Osteoblast (primary cell): ENCODE data around the gene UIMC1. TPM values are rescaled to one million over a fixed set of nuclear protein-coding genes. Genes with fewer than 3 reads are reported as not detected.

ENCODE experiments used
- DNase-seq: peaks from one replicate; pipeline ENCODE4 v3.0.0; 2011; ENCODE audit warnings: low spot score, mixed read lengths; ENCODE audit not compliant: insufficient read length; ENCODE audit errors: missing footprints
- H2AFZ ChIP-seq: 2 replicates; pipeline ENCODE4 v1.6.0; 2011; ENCODE audit warnings: mild to moderate bottlenecking, low read length
- H3K27ac ChIP-seq: 2 replicates; pipeline ENCODE4 v1.5.1; 2011; ENCODE audit warnings: mild to moderate bottlenecking, low read depth, low read length, moderate library complexity
- H3K27me3 ChIP-seq: 2 replicates; pipeline ENCODE4 v1.6.0; 2012; ENCODE audit warnings: mild to moderate bottlenecking, control low read depth, inconsistent platforms, low read length, moderate library complexity; ENCODE audit not compliant: insufficient read depth
- H3K36me3 ChIP-seq: 2 replicates; pipeline ENCODE4 v1.5.1; 2011; ENCODE audit warnings: mild to moderate bottlenecking, low read length, control low read depth, moderate library complexity; ENCODE audit not compliant: insufficient read depth
- H3K4me1 ChIP-seq: 2 replicates; pipeline ENCODE4 v1.5.1; 2011; ENCODE audit warnings: mild to moderate bottlenecking, low read length, control low read depth, moderate library complexity; ENCODE audit not compliant: insufficient read depth
- H3K4me2 ChIP-seq: 2 replicates; pipeline ENCODE4 v1.6.0; 2011; ENCODE audit warnings: mild to moderate bottlenecking, low read length; ENCODE audit not compliant: insufficient read depth
- H3K4me3 ChIP-seq: fragments of 200-600 bp; sonication (generic); 3 replicates; pipeline ENCODE4 v1.5.1; 2012; ENCODE audit warnings: mild to moderate bottlenecking, low read length, inconsistent platforms; ENCODE audit not compliant: insufficient read depth
- H3K79me2 ChIP-seq: 2 replicates; pipeline ENCODE4 v1.6.0; 2012; ENCODE audit warnings: mild to moderate bottlenecking, low read length, control low read depth, inconsistent platforms; ENCODE audit not compliant: insufficient read depth
- H3K9me3 ChIP-seq: 2 replicates; pipeline ENCODE4 v1.5.1; 2011; ENCODE audit warnings: low read depth, low read length, control low read depth
- H4K20me1 ChIP-seq: 2 replicates; pipeline ENCODE4 v1.6.0; 2012; ENCODE audit warnings: mild to moderate bottlenecking, low read length, control low read depth; ENCODE audit not compliant: insufficient read depth
- CTCF ChIP-seq: IDR thresholded peaks from 2 replicates; pipeline ENCODE4 v1.5.1; 2011; ENCODE audit warnings: mild to moderate bottlenecking, low read depth, low read length, moderate library complexity; ENCODE audit errors: extremely low read depth
- total RNA-seq: library from RNA; depleted of rRNA; stranded (reverse); fragments of >200 nt; gene quantifications from 2 replicates; pipeline ENCODE4 v1.2.3, GENCODE V29; 2012

UIMC1 gene
- total RNA-seq, 1 donor = 40.9 TPM

GRCh38 chr5:176918613-176919012, 88.0 kb downstream of the UIMC1 start:
- Histone ChIP-seq H3K4me2 (no peak overlapping the region), H3K27ac (no peak overlapping the region), H3K36me3 (no peaks in the 10 kb centered on the region), H3K27me3 (no peaks in the 10 kb centered on the region), H3K79me2 (no peaks in the 10 kb centered on the region), H3K4me3 (no peak overlapping the region), H3K4me1 (no peaks in the 10 kb centered on the region), H3K9me3 (no peaks in the 10 kb centered on the region), H4K20me1 (peaks cover 2% of the 10 kb centered on the region), H2AFZ (no peak overlapping the region)
- TF ChIP-seq CTCF = no peak
- DNase-seq = peak; percentile 21

DNA sequence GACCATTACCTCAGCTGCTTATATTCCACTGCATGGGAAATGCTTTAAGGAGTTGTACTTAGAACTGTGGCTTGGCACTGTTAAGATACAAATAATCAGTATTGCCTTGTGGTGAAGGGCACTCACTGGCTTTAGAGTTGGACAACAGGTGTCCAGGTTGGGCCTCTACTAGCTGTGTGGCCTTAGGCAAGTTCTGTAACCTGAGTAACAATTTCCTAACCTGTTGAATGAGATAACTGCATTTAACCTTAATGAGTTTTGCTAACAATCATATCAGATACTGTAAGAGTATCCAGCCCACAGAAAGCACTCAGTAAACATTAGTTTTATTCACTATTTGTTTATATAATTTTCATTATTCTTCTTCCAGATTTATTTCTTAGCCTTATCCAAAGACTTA, 90.2 kb downstream of the UIMC1 start:
- Histone ChIP-seq H3K27me3 (no peaks in the 10 kb centered on the region), H3K27ac (no peak overlapping the region), H3K4me3 (no peak overlapping the region), H3K4me1 (no peaks in the 10 kb centered on the region), H3K4me2 (no peak overlapping the region), H3K36me3 (no peaks in the 10 kb centered on the region), H3K9me3 (no peaks in the 10 kb centered on the region), H2AFZ (no peak overlapping the region), H3K79me2 (no peaks in the 10 kb centered on the region), H4K20me1 (peaks cover 7% of the 10 kb centered on the region)
- DNase-seq = no peak
- no peak for TF ChIP-seq CTCF

DNA sequence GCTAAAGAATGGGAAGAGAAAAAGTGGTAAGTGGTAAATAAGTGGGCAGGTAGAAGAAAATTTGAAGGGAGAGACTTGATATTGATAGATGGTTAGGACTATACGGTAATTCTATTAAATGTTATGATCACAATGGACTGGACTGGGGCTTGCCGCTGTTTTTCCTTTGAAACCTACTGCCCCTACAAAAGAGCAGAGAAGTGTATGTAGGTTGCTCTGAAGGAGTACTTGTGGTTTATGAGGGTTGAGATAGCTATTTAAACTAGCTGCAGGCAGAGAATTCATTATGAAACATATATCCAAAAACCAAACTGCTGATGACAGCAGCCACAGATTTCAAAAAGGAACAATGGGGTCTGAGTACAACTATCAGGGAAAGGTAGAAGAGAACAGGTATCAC, 90.7 kb downstream of the UIMC1 start:
- no peak overlapping the region for H2AFZ ChIP-seq
- no peaks in the 10 kb centered on the region for H3K36me3 ChIP-seq
- no peaks in the 10 kb centered on the region for H3K27me3 ChIP-seq
- no peaks in the 10 kb centered on the region for H3K9me3 ChIP-seq
- no peaks in the 10 kb centered on the region for H3K79me2 ChIP-seq
- DNase-seq = no peak
- peaks cover 7% of the 10 kb centered on the region for H4K20me1 ChIP-seq
- H3K4me2 ChIP-seq = no peak overlapping the region
- no peak for TF ChIP-seq CTCF
- H3K4me3 ChIP-seq = no peak overlapping the region
- no peak overlapping the region for H3K27ac ChIP-seq
- H3K4me1 ChIP-seq = no peaks in the 10 kb centered on the region

DNA sequence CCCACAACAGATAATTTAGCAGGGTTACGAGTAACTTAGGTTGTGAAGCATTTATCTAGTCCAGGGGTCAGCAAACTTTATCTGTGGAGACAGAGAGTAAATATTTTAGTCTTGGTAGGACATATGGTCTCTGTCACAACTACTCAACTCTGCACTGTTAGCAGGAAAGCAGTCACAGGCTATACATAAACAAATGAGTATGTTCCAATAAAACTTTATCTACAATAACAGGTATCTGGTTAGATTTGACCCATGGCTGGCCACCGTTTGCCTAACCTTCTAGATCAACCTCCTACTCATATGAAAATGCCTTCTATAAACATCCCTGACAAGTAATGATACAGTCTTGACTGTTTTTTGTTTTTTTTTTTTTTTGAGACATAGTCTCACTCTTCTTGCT, 94.5 kb downstream of the UIMC1 start:
- TF ChIP-seq CTCF = no peak
- Histone ChIP-seq H3K79me2 (no peaks in the 10 kb centered on the region), H3K4me2 (no peak overlapping the region), H3K9me3 (no peaks in the 10 kb centered on the region), H4K20me1 (peaks cover 13% of the 10 kb centered on the region), H3K27me3 (no peaks in the 10 kb centered on the region), H3K36me3 (peaks cover 16% of the 10 kb centered on the region), H3K4me3 (no peak overlapping the region), H3K27ac (no peak overlapping the region), H2AFZ (no peak overlapping the region), H3K4me1 (no peaks in the 10 kb centered on the region)
- DNase-seq = no peak
